Measurements from ENCODE around the gene ATP1B1.

Gene ATP1B1

GRCh38 chr1:169144941-169145626 is 38.6 kb downstream of the ATP1B1 start:
- 99% methylated on average over 4 of the region's 7 CpGs for whole genome bisulfite sequencing
- no peak overlapping the region for H3K18ac ChIP-seq (ENCODE audit: low read depth in 1 of 2, low read length in 2 of 2)
- H3K9me3 ChIP-seq (ENCODE audit: control insufficient read depth, low read length): no peaks in the 10 kb centered on the region

GRCh38 chr1:169146576-169147214 is 40.2 kb downstream of the ATP1B1 start:
- 100% methylated on average over 1 of the region's 1 CpG for WGBS
- H3K27me3 ChIP-seq (ENCODE audit: control insufficient read depth in 1 of 2, insufficient read depth in 1 of 2, low read length in 2 of 2): no peaks in the 10 kb centered on the region
- H3K27ac ChIP-seq (ENCODE audit: low read length, poor library complexity, severe bottlenecking): no peak overlapping the region
- H3K36me3 ChIP-seq (ENCODE audit: control insufficient read depth in 1 of 2, insufficient read depth in 2 of 2, low read depth in 1 of 2, low read length in 2 of 2): peaks cover 0 to 8% of the 10 kb centered on the region in 2 experiments
- H2BK120ac ChIP-seq (ENCODE audit: low read depth, low read length): no peak overlapping the region
- no peak overlapping the region for H4K8ac ChIP-seq (ENCODE audit: low read length)
- H2BK15ac ChIP-seq (ENCODE audit: low read depth, poor library complexity, severe bottlenecking): no peak overlapping the region
- H4K91ac ChIP-seq (ENCODE audit: low read length): no peak overlapping the region
- H2AFZ ChIP-seq (ENCODE audit: low read depth, low read length): no peak overlapping the region
- H3K9ac ChIP-seq (ENCODE audit: low read length): no peak overlapping the region
- no peak overlapping the region for H3K14ac ChIP-seq (ENCODE audit: low read length in 2 of 2)
- H3K4me3 ChIP-seq (ENCODE audit: insufficient read depth in 1 of 2, low read depth in 1 of 2, low read length in 2 of 2): no peak overlapping the region
- no peak overlapping the region for H3K23ac ChIP-seq (ENCODE audit: low read length in 2 of 2)
- H3K4me2 ChIP-seq (ENCODE audit: low read length, poor library complexity, severe bottlenecking): no peak overlapping the region
- peaks cover 12% of the 10 kb centered on the region for H3K4me1 ChIP-seq (ENCODE audit: control insufficient read depth, insufficient read depth, low read depth, low read length)
- no peak overlapping the region for H2BK12ac ChIP-seq (ENCODE audit: low read length in 2 of 2)
- DNase-seq: no peak
- H3K79me1 ChIP-seq (replicated peaks; ENCODE audit: low read length, poor library complexity, severe bottlenecking): peaks cover 10% of the 10 kb centered on the region
- H2BK5ac ChIP-seq (ENCODE audit: low read depth, low read length, poor library complexity, severe bottlenecking): no peak overlapping the region
- peak overlapping the region; percentile 84 for H2AK5ac ChIP-seq (ENCODE audit: low read length, severe bottlenecking)
- H3K9me3 ChIP-seq (ENCODE audit: control insufficient read depth, low read length): no peaks in the 10 kb centered on the region
- no peak overlapping the region for H3K18ac ChIP-seq (ENCODE audit: low read depth in 1 of 2, low read length in 2 of 2)
- H3K4ac ChIP-seq (ENCODE audit: low read depth in 1 of 2, low read length in 2 of 2): no peak overlapping the region

More at GRCh38 chr1:169144941-169145626, 38.6 kb downstream of the ATP1B1 start:
- Histone ChIP-seq H3K14ac (ENCODE audit: low read length in 2 of 2) (no peak overlapping the region), H2BK12ac (ENCODE audit: low read length in 2 of 2) (no peak overlapping the region), H3K79me1 (replicated peaks; ENCODE audit: low read length, poor library complexity, severe bottlenecking) (peaks cover 3% of the 10 kb centered on the region), H3K23ac (ENCODE audit: low read length in 2 of 2) (no peak overlapping the region), H3K36me3 (ENCODE audit: control insufficient read depth in 1 of 2, insufficient read depth in 2 of 2, low read depth in 1 of 2, low read length in 2 of 2) (no peaks in the 10 kb centered on the region), H2BK120ac (ENCODE audit: low read depth, low read length) (no peak overlapping the region), H3K27me3 (ENCODE audit: control insufficient read depth in 1 of 2, insufficient read depth in 1 of 2, low read length in 2 of 2) (no peaks in the 10 kb centered on the region), H4K91ac (ENCODE audit: low read length) (no peak overlapping the region), H2AK5ac (ENCODE audit: low read length, severe bottlenecking) (no peak overlapping the region), H3K27ac (ENCODE audit: low read length, poor library complexity, severe bottlenecking) (peak overlapping the region; percentile 45), H2AFZ (ENCODE audit: low read depth, low read length) (no peak overlapping the region), H4K8ac (ENCODE audit: low read length) (no peak overlapping the region), H2BK15ac (ENCODE audit: low read depth, poor library complexity, severe bottlenecking) (no peak overlapping the region), H3K9ac (ENCODE audit: low read length) (no peak overlapping the region), H2BK5ac (ENCODE audit: low read depth, low read length, poor library complexity, severe bottlenecking) (no peak overlapping the region), H3K4me1 (ENCODE audit: control insufficient read depth, insufficient read depth, low read depth, low read length) (peaks cover 6% of the 10 kb centered on the region), H3K4me2 (ENCODE audit: low read length, poor library complexity, severe bottlenecking) (no peak overlapping the region), H3K4me3 (ENCODE audit: insufficient read depth in 1 of 2, low read depth in 1 of 2, low read length in 2 of 2) (no peak overlapping the region), H3K4ac (ENCODE audit: low read depth in 1 of 2, low read length in 2 of 2) (peak overlapping the region in 1 of 2 experiments; percentile 8)
- no peak for DNase-seq

GRCh38 chr1:169148472-169149252 is 42.2 kb downstream of the ATP1B1 start:
- Histone ChIP-seq H3K23ac (ENCODE audit: low read length in 2 of 2) (no peak overlapping the region), H3K36me3 (ENCODE audit: control insufficient read depth in 1 of 2, insufficient read depth in 2 of 2, low read depth in 1 of 2, low read length in 2 of 2) (peaks cover 0 to 8% of the 10 kb centered on the region in 2 experiments), H2AK5ac (ENCODE audit: low read length, severe bottlenecking) (no peak overlapping the region), H3K4ac (ENCODE audit: low read depth in 1 of 2, low read length in 2 of 2) (no peak overlapping the region), H3K4me2 (ENCODE audit: low read length, poor library complexity, severe bottlenecking) (no peak overlapping the region), H4K91ac (ENCODE audit: low read length) (no peak overlapping the region), H3K4me1 (ENCODE audit: control insufficient read depth, insufficient read depth, low read depth, low read length) (peaks cover 10% of the 10 kb centered on the region), H3K4me3 (ENCODE audit: insufficient read depth in 1 of 2, low read depth in 1 of 2, low read length in 2 of 2) (no peak overlapping the region), H3K27ac (ENCODE audit: low read length, poor library complexity, severe bottlenecking) (peak overlapping the region; percentile 96), H3K79me1 (replicated peaks; ENCODE audit: low read length, poor library complexity, severe bottlenecking) (peaks cover 7% of the 10 kb centered on the region), H3K9me3 (ENCODE audit: control insufficient read depth, low read length) (no peaks in the 10 kb centered on the region), H2BK12ac (ENCODE audit: low read length in 2 of 2) (no peak overlapping the region), H2AFZ (ENCODE audit: low read depth, low read length) (no peak overlapping the region), H3K9ac (ENCODE audit: low read length) (no peak overlapping the region), H2BK120ac (ENCODE audit: low read depth, low read length) (no peak overlapping the region), H3K27me3 (ENCODE audit: control insufficient read depth in 1 of 2, insufficient read depth in 1 of 2, low read length in 2 of 2) (no peaks in the 10 kb centered on the region), H3K14ac (ENCODE audit: low read length in 2 of 2) (no peak overlapping the region), H2BK5ac (ENCODE audit: low read depth, low read length, poor library complexity, severe bottlenecking) (peak overlapping the region; percentile 58), H3K18ac (ENCODE audit: low read depth in 1 of 2, low read length in 2 of 2) (no peak overlapping the region), H4K8ac (ENCODE audit: low read length) (no peak overlapping the region), H2BK15ac (ENCODE audit: low read depth, poor library complexity, severe bottlenecking) (no peak overlapping the region)
- no peak for DNase-seq
- 100% methylated on average over 5 of the region's 5 CpGs for WGBS

All from mesenchymal stem cell (in vitro differentiated cells and primary cell).